Motor neuron (in vitro differentiated cells): ENCODE results near the gene MLKL. TPM values are rescaled to one million over a fixed set of nuclear protein-coding genes. Genes with fewer than 3 reads are reported as not detected.
"Not testable (repeated sequence)": the region's sequence is repeated elsewhere in the genome, so short reads cannot be mapped to it uniquely, and the experiment has no call there.

Experiments used
- ATAC-seq, 8 experiments: fragments of 200-7000 bp; cut with Tn5 transposase; replicated peaks in 6 of 8; 2 replicates each; pipeline ENCODE4 v1.8.0; 2021; ENCODE audit warnings: mild to moderate bottlenecking in 8 of 8, moderate library complexity in 8 of 8
- H3K27ac ChIP-seq, 2 donors: fragments of 250-450 bp; sonication (Bioruptor Pico); 2 replicates each; pipeline ENCODE4 v1.9.0; 2021; ENCODE audit warnings: antibody characterized with exemption in 2 of 2, mild to moderate bottlenecking in 2 of 2, moderate library complexity in 1 of 2
- H3K4me1 ChIP-seq, 2 donors: fragments of 250-450 bp; sonication (Bioruptor Pico); replicated peaks in 1 of 2; 2 replicates each; pipeline ENCODE4 v1.6.1; 2021; ENCODE audit warnings: antibody characterized with exemption in 2 of 2, mild to moderate bottlenecking in 2 of 2, moderate library complexity in 1 of 2
- H3K4me3 ChIP-seq, 5 donors: fragments of 250-450 bp; sonication (Bioruptor Pico); 2 replicates each; pipeline ENCODE4 v1.9.0; 2021; ENCODE audit warnings: antibody characterized with exemption in 5 of 5, mild to moderate bottlenecking in 5 of 5, moderate library complexity in 4 of 5
- WGBS, 10 experiments: fragments of 450-650 bp; shearing (Covaris generic); methylation state at CpG; one replicate each; pipeline ENCODE4 v1.0.0; 2022; 5-methylcytosine and 5-hydroxymethylcytosine counted together
- in situ Hi-C, 9 experiments: fragments of 400-800 bp; cut with MboI; loops; one replicate each; pipeline ENCODE4 v1.15.0; 2021; ENCODE audit warnings: low sequenced_read_pairs in 9 of 9, low pct_unique_long_range_greater_than_20kb in 2 of 9; ENCODE audit not compliant: unreplicated experiment in 9 of 9
- total RNA-seq, 8 experiments: library from RNA; unstranded; fragments of 300-600 nt; gene quantifications; 2 replicates each; pipeline versions ENCODE4 v1.2.3 to v1.2.4, GENCODE V29; 2022

Gene MLKL
- total RNA-seq, 8 experiments from 2014 or later: 0.21 to 6.3 (median 1.2) TPM; not detected in 1

DNA sequence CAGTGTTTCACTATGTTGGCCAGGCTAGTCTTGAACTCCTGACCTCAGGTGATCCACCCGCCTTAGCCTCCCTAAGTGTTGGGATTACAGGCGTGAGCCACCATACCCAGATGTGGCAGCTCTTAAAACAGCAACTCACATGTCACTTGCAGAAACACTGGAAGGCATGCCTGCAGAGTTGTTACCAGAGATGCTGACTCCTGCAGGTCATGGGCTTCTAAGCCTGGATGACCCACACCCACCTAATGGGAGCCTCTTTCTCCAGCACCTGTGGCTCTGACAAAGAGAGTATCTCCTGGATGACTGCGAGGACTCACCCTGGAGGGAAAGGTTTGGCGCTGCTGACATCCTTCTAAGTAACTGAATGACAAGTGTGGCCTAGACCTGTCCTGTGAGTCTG lies 22.8 kb downstream of the MLKL start:
- no peak overlapping the region for H3K27ac ChIP-seq
- no peak overlapping the region for H3K4me3 ChIP-seq
- no peaks in the 10 kb centered on the region for H3K4me1 ChIP-seq
- no peak for ATAC-seq
- 70 to 100% (median 87%) methylated on average over 1 to 3 of the region's 4 CpGs; no CpG with 5 or more reads in 7 of the 10 experiments for WGBS, 10 experiments
- in situ Hi-C loops: no loop called here

DNA sequence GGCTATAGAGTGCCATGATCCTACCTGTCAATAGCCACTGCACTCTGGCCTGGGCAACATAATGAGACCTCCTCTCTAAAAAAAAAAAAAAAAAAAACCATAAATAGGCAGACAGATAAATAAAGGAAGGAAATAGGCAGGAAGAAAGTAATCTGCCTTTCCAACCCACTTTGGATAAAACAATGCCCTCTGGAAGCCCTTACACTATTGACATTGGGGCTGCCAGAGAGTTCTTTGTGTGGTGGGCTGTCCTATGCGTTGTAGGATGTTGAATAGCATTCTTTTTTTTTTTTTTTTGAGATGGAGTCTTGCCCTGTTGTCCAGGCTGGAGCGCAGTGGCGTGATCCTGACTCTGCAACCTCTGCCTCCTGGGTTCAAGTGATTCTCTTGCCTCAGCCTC lies 26.8 kb downstream of the MLKL start:
- no peaks in the 10 kb centered on the region for H3K4me1 ChIP-seq
- ATAC-seq: no peak
- in situ Hi-C loops: no loop called here
- H3K4me3 ChIP-seq: no peak overlapping the region
- 40 to 100% (median 81%) methylated on average over 1 to 2 of the region's 3 CpGs; no CpG with 5 or more reads in 2 of the 10 experiments for WGBS, 10 experiments
- no peak overlapping the region for H3K27ac ChIP-seq

DNA sequence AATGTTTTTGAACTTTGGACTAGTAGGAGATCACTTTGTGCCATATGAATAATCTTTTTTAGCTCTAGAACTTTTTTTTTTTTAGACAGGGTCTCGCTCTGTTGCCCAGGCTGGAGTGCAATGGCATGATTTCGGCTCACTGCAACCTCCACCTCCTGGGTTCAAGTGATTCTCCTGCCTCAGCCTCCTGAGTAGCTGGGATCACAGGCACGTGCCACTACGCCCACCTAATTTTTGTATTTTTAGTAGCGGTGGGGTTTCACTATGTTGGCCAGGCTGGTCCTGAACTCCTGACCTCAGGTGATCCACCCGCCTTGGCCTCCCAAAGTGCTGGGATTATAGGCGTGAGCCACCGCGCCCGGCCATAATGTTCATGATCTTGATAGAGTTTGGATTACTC lies 31.8 kb downstream of the MLKL start:
- WGBS, 10 experiments: 92 to 100% (median 97%) methylated on average over 1 to 9 of the region's 10 CpGs; no CpG with 5 or more reads in 3 of the 10 experiments

GRCh38 chr16:74667255-74667700 lies 33.4 kb downstream of the MLKL start:
- Histone ChIP-seq H3K4me3 (peak overlapping the region; percentile 38 to 93 (median 62)), H3K4me1 (peaks cover 2 to 5% of the 10 kb centered on the region in 2 donors), H3K27ac (no peak overlapping the region)
- 0 to 26% (median 3%) methylated on average over 2 to 21 of the region's 23 CpGs for WGBS, 10 experiments
- in situ Hi-C loops: no loop called here
- no peak for ATAC-seq

More for the DNA sequence above, 31.8 kb downstream of the MLKL start:
- ATAC-seq, in situ Hi-C loops, H3K4me3 ChIP-seq, H3K27ac ChIP-seq, H3K4me1 ChIP-seq: not testable (repeated sequence)

GRCh38 chr16:74666425-74667254 lies 34.0 kb downstream of the MLKL start, which contains the start of gene RFWD3:
RFWD3 (minus strand) TSS chr16:74666877; CDS start chr16:74661449, 5,428 bp downstream.
- WGBS, 10 experiments: 0 to 4% (median 0%) methylated on average over 1 to 47 of the region's 63 CpGs
- peaks cover 2 to 5% of the 10 kb centered on the region in 2 donors for H3K4me1 ChIP-seq
- in situ Hi-C loops: no loop called here

DNA sequence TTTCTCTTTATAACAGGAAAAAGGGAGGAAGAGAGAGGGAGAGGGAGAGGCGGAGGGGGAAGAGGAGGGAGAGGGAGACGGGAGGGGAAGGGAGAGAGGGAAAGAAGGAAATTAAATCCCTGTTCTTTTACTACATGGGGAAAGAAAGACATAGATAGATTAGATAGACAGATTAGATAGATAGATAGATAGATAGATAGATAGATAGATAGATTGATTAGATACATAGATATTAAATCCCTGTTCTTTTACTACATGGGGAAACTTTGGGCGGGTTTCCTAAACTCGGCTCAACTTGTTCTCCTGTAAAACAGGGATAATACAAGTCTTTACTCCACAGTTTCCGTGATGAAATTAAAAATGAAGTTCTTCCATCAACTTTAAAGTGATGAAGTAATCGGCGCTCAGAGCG lies 34.6 kb downstream of the MLKL start:
- 0% methylated on average over 1 to 4 of the region's 8 CpGs; no CpG with 5 or more reads in 4 of the 10 experiments for WGBS, 10 experiments
- ATAC-seq: no peak
- peak overlapping the region; percentile 57 to 93 (median 69) for H3K4me3 ChIP-seq
- in situ Hi-C loops: no loop called here
- H3K4me1 ChIP-seq: peaks cover 2 to 5% of the 10 kb centered on the region in 2 donors
- H3K27ac ChIP-seq: peak overlapping the region in 1 of 2 donors; percentile 81

More at GRCh38 chr16:74666425-74667254, 34.0 kb downstream of the MLKL start, which contains the start of gene RFWD3:
- Histone ChIP-seq H3K27ac (peak within 1 kb of the TSS; percentile 10 to 81), H3K4me3 (peak within 1 kb of the TSS; percentile 57 to 93 (median 69))
- ATAC-seq: peak; percentile 98 to 100 (median 100)

DNA sequence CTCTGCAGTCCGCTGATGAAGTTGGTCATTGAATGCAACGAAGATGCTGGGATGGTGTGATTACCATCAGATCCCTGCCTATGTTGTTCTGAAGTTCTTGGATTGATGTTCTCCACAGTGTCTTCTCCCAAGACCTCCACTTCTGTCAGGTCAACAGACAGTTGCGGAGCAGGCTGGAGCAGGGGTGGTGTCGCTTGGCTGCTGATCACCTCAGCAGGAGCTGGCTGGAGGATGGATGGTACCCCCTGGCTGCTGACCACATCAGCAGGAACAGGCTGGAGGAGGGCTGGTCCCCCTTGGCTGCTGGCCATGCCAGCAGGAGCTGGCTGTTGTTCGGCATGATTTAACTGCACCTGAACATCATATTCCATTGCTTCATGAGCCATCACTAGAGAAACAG lies 39.6 kb downstream of the MLKL start:
- ATAC-seq: no peak
- no peak overlapping the region for H3K4me3 ChIP-seq
- 76 to 100% (median 86%) methylated on average over 1 to 5 of the region's 5 CpGs; no CpG with 5 or more reads in 6 of the 10 experiments for WGBS, 10 experiments
- in situ Hi-C loops: no loop called here
- H3K27ac ChIP-seq: no peak overlapping the region
- peaks cover 2 to 10% of the 10 kb centered on the region in 2 donors for H3K4me1 ChIP-seq

- Histone ChIP-seq H3K27ac (no peak overlapping the region), H3K4me1 (peaks cover 0 to 5% of the 10 kb centered on the region in 2 donors), H3K4me3 (no peak overlapping the region)
- 83 to 100% (median 92%) methylated on average over 2 to 4 of the region's 4 CpGs; no CpG with 5 or more reads in 6 of the 10 experiments for WGBS, 10 experiments
- ATAC-seq: no peak
- in situ Hi-C loops: no loop called here
Observed at GRCh38 chr16:74660383-74660782, 40.3 kb downstream of the MLKL start.

DNA sequence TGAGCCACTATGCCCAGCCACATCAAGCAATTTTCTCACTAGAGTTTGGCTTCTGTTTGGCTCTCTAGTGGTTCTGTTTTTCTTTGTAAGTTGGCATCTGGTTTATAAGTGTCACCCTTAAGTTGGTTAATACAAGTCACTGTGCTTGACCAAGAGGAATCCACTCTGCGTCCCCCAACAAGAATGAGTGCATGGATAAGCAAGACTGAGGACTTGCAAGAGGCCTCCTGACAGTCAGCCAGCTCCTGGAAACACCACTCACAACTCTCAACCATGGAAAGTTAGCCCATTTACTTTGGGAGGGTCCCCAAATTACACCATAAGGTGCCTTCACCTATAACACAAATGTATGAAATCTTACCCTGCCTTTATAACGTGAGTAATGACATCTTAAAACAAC lies 41.6 kb downstream of the MLKL start:
- H3K4me3 ChIP-seq: no peak overlapping the region
- no peak for ATAC-seq
- 93 to 100% (median 100%) methylated on average over 1 to 2 of the region's 2 CpGs; no CpG with 5 or more reads in 6 of the 10 experiments for WGBS, 10 experiments
- H3K27ac ChIP-seq: no peak overlapping the region
- in situ Hi-C loops: no loop called here
- H3K4me1 ChIP-seq: peaks cover 0 to 4% of the 10 kb centered on the region in 2 donors

- no peak for ATAC-seq
- in situ Hi-C loops: no loop called here
- no peak overlapping the region for H3K4me3 ChIP-seq
- 63 to 100% (median 75%) methylated on average over 2 to 5 of the region's 5 CpGs; no CpG with 5 or more reads in 1 of the 10 experiments for WGBS, 10 experiments
- no peak overlapping the region for H3K27ac ChIP-seq
- peaks cover 0 to 4% of the 10 kb centered on the region in 2 donors for H3K4me1 ChIP-seq
Observed at GRCh38 chr16:74657870-74658642, 42.6 kb downstream of the MLKL start.

GRCh38 chr16:74654536-74655050 lies 46.1 kb downstream of the MLKL start:
- ATAC-seq: no peak
- H3K4me1 ChIP-seq: no peaks in the 10 kb centered on the region
- H3K27ac ChIP-seq: no peak overlapping the region
- no peak overlapping the region for H3K4me3 ChIP-seq
- 80 to 100% (median 96%) methylated on average over 1 to 3 of the region's 3 CpGs; no CpG with 5 or more reads in 1 of the 10 experiments for WGBS, 10 experiments
- in situ Hi-C loops: no loop called here

DNA sequence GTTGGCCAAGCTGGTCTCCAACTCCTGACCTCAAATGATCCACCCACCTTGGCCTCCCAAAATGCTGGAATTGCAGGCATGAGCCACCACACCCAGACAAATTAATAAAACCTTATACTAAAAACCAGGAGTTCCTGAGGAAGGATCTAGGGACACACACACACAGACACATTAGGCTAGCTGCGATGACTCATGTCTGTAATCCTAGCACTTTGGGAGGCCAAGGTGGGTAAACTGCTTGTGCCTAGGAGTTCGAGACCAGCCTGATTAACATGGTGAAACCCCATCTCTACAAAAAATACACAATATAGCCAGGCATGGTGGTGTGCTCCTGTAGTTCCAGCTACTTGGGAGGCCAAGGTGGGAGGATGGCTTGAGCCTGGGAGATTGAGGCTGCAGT lies 47.8 kb downstream of the MLKL start:
- 100% methylated on average over 1 to 2 of the region's 2 CpGs; no CpG with 5 or more reads in 6 of the 10 experiments for WGBS, 10 experiments
- H3K27ac ChIP-seq, in situ Hi-C loops, H3K4me1 ChIP-seq, H3K4me3 ChIP-seq: not testable (repeated sequence)
- peak in 1 of 8 experiments; percentile 18 for ATAC-seq
